Activated CD4-positive, alpha-beta T cell treated with anti-CD3 and anti-CD28 coated beads, Interleukin-10, Interleukin-2, amounts not matched to agents 100 ng/mL and 50 ng/mL, durations not matched to agents 16 hours and 8 hours (primary cell): ENCODE measurements around the gene RAPGEF4.

Experiments used
- DNase-seq: peaks from one replicate; pipeline ENCODE4 v3.0.0-alpha.2; 2020

The RAPGEF4 gene

GRCh38 chr2:172917716-172918115, 182.1 kb downstream of the RAPGEF4 start:
- DNase-seq = no peak

GRCh38 chr2:172919732-172920131, 184.1 kb downstream of the RAPGEF4 start:
- DNase-seq = no peak

- no peak for DNase-seq
Observed at GRCh38 chr2:172921532-172922236, 186.0 kb downstream of the RAPGEF4 start.

GRCh38 chr2:172922306-172922705, 186.7 kb downstream of the RAPGEF4 start:
- DNase-seq = no peak

GRCh38 chr2:172922815-172923214, 187.2 kb downstream of the RAPGEF4 start:
- no peak for DNase-seq

- no peak for DNase-seq
Observed at GRCh38 chr2:172924097-172924660, 188.5 kb downstream of the RAPGEF4 start.

- DNase-seq = no peak
Observed at GRCh38 chr2:172925600-172925999, 190.0 kb downstream of the RAPGEF4 start.

GRCh38 chr2:172926785-172927640, 191.4 kb downstream of the RAPGEF4 start:
- DNase-seq = no peak

GRCh38 chr2:172927641-172928357, 192.2 kb downstream of the RAPGEF4 start:
- DNase-seq = no peak

- DNase-seq = no peak
Observed at GRCh38 chr2:172928756-172929155, 193.1 kb downstream of the RAPGEF4 start.

- no peak for DNase-seq
Observed at GRCh38 chr2:172929644-172930043, 194.0 kb downstream of the RAPGEF4 start.

- DNase-seq = no peak
Observed at GRCh38 chr2:172930871-172931255, 195.2 kb downstream of the RAPGEF4 start.

GRCh38 chr2:172931256-172931894, 195.7 kb downstream of the RAPGEF4 start:
- DNase-seq = no peak

- DNase-seq = peak; percentile 61
Observed at GRCh38 chr2:172931918-172932520, 196.4 kb downstream of the RAPGEF4 start.

- no peak for DNase-seq
Observed at GRCh38 chr2:172937884-172938712, 202.5 kb downstream of the RAPGEF4 start.

GRCh38 chr2:172938713-172939375, 203.2 kb downstream of the RAPGEF4 start:
- no peak for DNase-seq

GRCh38 chr2:172943539-172943938, 207.9 kb downstream of the RAPGEF4 start:
- DNase-seq = no peak

- DNase-seq = no peak
Observed at GRCh38 chr2:172944022-172944793, 208.6 kb downstream of the RAPGEF4 start.

GRCh38 chr2:172944794-172945509, 209.3 kb downstream of the RAPGEF4 start:
- DNase-seq = no peak
